HL-60 (cell line): ENCODE measurements around the gene ZNF579.

Experiments used
- DNase-seq, 2 experiments: peaks; one replicate each; pipeline ENCODE4 v3.0.0-alpha.2; 2010 to 2020; ENCODE audit warnings: low read depth in 1 of 2, low spot score in 1 of 2
- H3K27ac ChIP-seq: fragments of 250-450 bp; sonication (Bioruptor Pico); replicated peaks from 2 replicates; pipeline ENCODE4 v1.5.1; 2020; ENCODE audit warnings: mild to moderate bottlenecking, moderate library complexity
- H3K27me3 ChIP-seq: fragments of 250-450 bp; sonication (Bioruptor Pico); 2 replicates; pipeline ENCODE4 v1.5.1; 2021; ENCODE audit warnings: mild to moderate bottlenecking, moderate library complexity; ENCODE audit not compliant: insufficient read depth, poor library complexity, severe bottlenecking
- H3K4me3 ChIP-seq: replicated peaks from 2 replicates; pipeline ENCODE4 v1.5.1; 2011; ENCODE audit warnings: mild to moderate bottlenecking, control low read depth, low read length; ENCODE audit not compliant: insufficient read depth
- GABPA ChIP-seq: IDR thresholded peaks from 2 replicates; pipeline ENCODE4 v1.6.1; 2012; ENCODE audit warnings: low read depth
- POLR2AphosphoS5 ChIP-seq: IDR thresholded peaks from 2 replicates; pipeline ENCODE4 v1.6.1; 2012; ENCODE audit warnings: low read depth
- SPI1 ChIP-seq: IDR thresholded peaks from 2 replicates; pipeline ENCODE4 v1.6.1; 2012; ENCODE audit warnings: low read depth, mild to moderate bottlenecking, borderline replicate concordance
- TF ChIP-seq, protein P1 (sequence below): IDR thresholded peaks from 2 replicates; pipeline ENCODE4 v1.6.1; 2012; ENCODE audit warnings: low read depth; ENCODE audit not compliant: insufficient replicate concordance
- TF ChIP-seq, protein P2 (sequence below): IDR thresholded peaks from one replicate; pipeline ENCODE4 v1.5.1; 2011; ENCODE audit warnings: low read length, control low read depth, inconsistent platforms; ENCODE audit not compliant: insufficient read depth

ZNF579 gene

DNA sequence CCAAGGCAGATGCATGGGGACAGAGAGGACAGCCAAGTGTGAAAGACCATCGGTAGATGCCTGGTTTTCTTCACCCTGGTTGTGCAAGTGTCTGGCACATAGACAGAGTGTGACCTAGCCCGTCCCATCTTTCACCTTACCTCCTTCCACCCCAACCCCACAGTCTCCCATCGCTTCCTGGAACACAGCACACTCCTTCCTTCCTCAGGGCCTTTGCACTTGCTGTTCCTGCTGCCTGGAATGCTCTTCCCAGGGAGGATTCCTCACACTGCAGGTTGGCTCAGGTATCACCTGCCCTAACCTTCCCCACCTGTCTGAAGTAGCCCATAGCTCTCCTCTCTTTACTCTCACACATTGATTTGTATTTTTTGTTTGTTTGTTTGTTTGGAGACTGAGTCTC lies 15.7 kb upstream of the ZNF579 start:
- no peak for DNase-seq
- no peak overlapping the region for H3K4me3 ChIP-seq
- TF ChIP-seq, protein P1, sequence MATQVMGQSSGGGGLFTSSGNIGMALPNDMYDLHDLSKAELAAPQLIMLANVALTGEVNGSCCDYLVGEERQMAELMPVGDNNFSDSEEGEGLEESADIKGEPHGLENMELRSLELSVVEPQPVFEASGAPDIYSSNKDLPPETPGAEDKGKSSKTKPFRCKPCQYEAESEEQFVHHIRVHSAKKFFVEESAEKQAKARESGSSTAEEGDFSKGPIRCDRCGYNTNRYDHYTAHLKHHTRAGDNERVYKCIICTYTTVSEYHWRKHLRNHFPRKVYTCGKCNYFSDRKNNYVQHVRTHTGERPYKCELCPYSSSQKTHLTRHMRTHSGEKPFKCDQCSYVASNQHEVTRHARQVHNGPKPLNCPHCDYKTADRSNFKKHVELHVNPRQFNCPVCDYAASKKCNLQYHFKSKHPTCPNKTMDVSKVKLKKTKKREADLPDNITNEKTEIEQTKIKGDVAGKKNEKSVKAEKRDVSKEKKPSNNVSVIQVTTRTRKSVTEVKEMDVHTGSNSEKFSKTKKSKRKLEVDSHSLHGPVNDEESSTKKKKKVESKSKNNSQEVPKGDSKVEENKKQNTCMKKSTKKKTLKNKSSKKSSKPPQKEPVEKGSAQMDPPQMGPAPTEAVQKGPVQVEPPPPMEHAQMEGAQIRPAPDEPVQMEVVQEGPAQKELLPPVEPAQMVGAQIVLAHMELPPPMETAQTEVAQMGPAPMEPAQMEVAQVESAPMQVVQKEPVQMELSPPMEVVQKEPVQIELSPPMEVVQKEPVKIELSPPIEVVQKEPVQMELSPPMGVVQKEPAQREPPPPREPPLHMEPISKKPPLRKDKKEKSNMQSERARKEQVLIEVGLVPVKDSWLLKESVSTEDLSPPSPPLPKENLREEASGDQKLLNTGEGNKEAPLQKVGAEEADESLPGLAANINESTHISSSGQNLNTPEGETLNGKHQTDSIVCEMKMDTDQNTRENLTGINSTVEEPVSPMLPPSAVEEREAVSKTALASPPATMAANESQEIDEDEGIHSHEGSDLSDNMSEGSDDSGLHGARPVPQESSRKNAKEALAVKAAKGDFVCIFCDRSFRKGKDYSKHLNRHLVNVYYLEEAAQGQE = no peak
- no peak for TF ChIP-seq POLR2AphosphoS5
- TF ChIP-seq, protein P2, sequence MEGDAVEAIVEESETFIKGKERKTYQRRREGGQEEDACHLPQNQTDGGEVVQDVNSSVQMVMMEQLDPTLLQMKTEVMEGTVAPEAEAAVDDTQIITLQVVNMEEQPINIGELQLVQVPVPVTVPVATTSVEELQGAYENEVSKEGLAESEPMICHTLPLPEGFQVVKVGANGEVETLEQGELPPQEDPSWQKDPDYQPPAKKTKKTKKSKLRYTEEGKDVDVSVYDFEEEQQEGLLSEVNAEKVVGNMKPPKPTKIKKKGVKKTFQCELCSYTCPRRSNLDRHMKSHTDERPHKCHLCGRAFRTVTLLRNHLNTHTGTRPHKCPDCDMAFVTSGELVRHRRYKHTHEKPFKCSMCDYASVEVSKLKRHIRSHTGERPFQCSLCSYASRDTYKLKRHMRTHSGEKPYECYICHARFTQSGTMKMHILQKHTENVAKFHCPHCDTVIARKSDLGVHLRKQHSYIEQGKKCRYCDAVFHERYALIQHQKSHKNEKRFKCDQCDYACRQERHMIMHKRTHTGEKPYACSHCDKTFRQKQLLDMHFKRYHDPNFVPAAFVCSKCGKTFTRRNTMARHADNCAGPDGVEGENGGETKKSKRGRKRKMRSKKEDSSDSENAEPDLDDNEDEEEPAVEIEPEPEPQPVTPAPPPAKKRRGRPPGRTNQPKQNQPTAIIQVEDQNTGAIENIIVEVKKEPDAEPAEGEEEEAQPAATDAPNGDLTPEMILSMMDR = no peak
- TF ChIP-seq GABPA = no peak
- no peak for TF ChIP-seq SPI1
- H3K27me3 ChIP-seq = no peaks in the 10 kb centered on the region
- no peak overlapping the region for H3K27ac ChIP-seq

DNA sequence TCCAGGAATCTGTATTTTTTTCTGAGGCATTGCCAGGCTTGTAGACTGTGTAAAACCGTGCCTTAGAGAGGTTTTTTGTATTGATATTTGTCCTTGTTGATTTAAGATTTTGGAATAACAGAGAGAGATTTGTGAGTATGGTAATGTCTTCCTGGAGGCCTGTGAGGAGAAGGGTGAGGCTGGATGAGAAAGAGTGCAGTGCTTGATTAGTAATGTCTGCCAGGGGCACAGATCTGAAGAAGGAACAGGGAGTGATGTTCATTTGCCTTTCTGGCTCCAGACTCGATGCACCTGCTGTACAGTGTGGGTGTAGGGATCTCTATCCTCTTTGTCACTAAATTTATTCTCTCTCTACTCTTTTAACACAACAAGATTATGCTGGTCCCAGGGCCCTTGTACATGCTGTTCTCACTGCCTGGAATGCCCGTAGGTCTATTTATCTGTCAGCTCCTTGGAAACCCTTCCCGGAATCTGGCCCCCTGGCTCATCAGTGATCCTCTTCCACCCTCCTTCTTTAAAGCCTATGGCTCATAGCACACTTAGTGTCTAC lies 14.4 kb upstream of the ZNF579 start:
- Histone ChIP-seq H3K27me3 (no peaks in the 10 kb centered on the region), H3K27ac (no peak overlapping the region), H3K4me3 (no peak overlapping the region)
- TF ChIP-seq SPI1 (no peak), GABPA (no peak), POLR2AphosphoS5 (no peak)
- TF ChIP-seq, protein P1 = no peak
- TF ChIP-seq, protein P2 = no peak
- no peak for DNase-seq

DNA sequence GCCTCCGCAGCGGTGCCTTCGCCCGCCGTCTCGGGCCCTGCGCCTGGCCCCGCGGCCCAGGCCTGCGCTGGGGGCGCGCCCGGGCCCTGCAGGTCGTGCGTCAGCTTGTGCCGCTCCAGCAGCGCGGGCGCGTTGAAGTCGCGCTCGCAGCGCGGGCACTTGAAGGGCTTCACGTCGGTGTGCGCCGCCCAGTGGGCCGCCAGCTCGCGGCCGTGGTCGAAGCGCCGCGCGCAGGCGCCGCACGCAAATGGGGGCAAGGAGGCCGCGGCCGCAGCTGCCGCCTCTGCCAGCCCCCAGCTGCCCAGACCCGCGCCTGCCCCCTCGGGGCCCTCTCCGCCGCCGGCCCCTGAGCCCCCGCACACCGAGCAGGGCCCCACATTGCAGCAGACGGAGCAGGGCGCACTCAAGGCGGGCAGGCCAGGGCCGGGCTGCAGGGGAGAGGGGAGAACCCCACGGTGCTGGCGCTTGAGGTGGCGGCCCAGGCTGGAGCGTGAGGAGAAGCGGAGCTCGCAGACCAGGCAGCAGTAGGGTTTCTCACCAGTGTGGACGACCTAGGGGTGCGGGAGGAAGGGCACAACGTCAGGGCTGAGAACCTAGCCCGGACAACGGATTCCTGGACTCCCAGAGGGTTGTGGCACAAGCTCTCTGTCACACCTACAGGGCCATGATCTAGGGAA lies 12.6 kb upstream of the ZNF579 start:
- TF ChIP-seq GABPA = no peak
- no peak for TF ChIP-seq POLR2AphosphoS5
- TF ChIP-seq, protein P2 = no peak
- TF ChIP-seq, protein P1 = no peak
- TF ChIP-seq SPI1 = no peak

More for the DNA sequence above, 12.6 kb upstream of the ZNF579 start:
- H3K27ac ChIP-seq = no peak overlapping the region
- no peak overlapping the region for H3K4me3 ChIP-seq
- H3K27me3 ChIP-seq = no peaks in the 10 kb centered on the region
- no peak for DNase-seq
